Measurements from ENCODE around the gene HJV. TPM values are rescaled to one million over a fixed set of nuclear protein-coding genes. Genes with fewer than 3 reads are reported as not detected.
A peak's percentile ranks its signal among the peaks of the same experiment; 100 is the strongest.

Gene HJV
- total and polyA plus RNA-seq, 2 of the 8 experiments (the other 6 are each of a cell fraction or from before 2014, with no cell fraction given), result 0.32 to 0.70 TPM

DNA sequence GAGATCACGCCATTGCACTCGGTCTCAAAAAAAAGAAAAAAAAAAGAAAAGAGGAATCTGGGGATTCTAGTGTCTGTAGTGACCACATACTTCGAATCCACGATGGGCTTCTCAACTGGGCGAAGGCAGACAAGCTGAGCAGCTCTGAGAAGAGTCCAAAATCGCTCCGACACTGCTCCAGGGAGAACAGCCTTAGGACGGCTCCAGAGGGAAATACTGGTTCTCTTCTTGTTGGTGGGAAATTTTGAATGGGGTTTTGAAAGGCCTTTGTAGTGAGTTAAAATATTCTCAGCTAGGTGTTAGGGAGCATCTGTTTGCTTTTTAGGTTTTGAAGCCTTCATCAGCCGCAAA is 18.3 kb upstream of the HJV start:
- Histone ChIP-seq H3K23ac (ENCODE audit: insufficient read length) (no peak overlapping the region), H3K18ac (ENCODE audit: extremely low read depth, low read length) (no peak overlapping the region), H3K36me3 (ENCODE audit: control insufficient read depth in 2 of 4, insufficient read depth in 4 of 4, low read length in 3 of 4) (no peaks in the 10 kb centered on the region), H3K4me3 (ENCODE audit: extremely low read depth in 1 of 4, insufficient read depth in 2 of 4, low read depth in 3 of 4, low read length in 4 of 4) (peak overlapping the region in 1 of 4 experiments; percentile 86; a peak in 3 of 8 replicates), H3K4me2 (ENCODE audit: insufficient read depth in 1 of 2, low read depth in 2 of 2, low read length in 2 of 2) (peak overlapping the region in 1 of 2 experiments; percentile 75; a peak in 1 of 4 replicates), H4K8ac (ENCODE audit: extremely low read depth, insufficient read depth, low read length) (no peak overlapping the region), H3K79me1 (ENCODE audit: low read depth, low read length) (no peaks in the 10 kb centered on the region), H4K20me1 (replicated peaks in 1 of 2; ENCODE audit: control insufficient read depth in 1 of 2, insufficient read depth in 2 of 2, low read length in 2 of 2) (no peaks in the 10 kb centered on the region), H3K4ac (replicated peaks; ENCODE audit: insufficient read length, low read depth, low read length) (no peak overlapping the region), H3K4me1 (replicated peaks in 1 of 4; ENCODE audit: control insufficient read depth in 3 of 4, insufficient read depth in 4 of 4, low read length in 3 of 4) (peaks cover 0 to 1% (median 0%) of the 10 kb centered on the region in 4 experiments; a peak in 1 of 7 replicates), H2BK5ac (ENCODE audit: low read depth, low read length) (no peak overlapping the region), H2BK120ac (replicated peaks; ENCODE audit: low read depth, low read length) (no peak overlapping the region), H2BK20ac (ENCODE audit: low read length) (no peak overlapping the region), H3K9me3 (ENCODE audit: insufficient read depth in 2 of 2, low read depth in 1 of 2, low read length in 1 of 2) (no peaks in the 10 kb centered on the region), H3K56ac (replicated peaks; ENCODE audit: insufficient read length, low read depth, low read length) (no peak overlapping the region), H3K27me3 (replicated peaks in 1 of 4; ENCODE audit: control insufficient read depth in 3 of 4, extremely low read depth in 1 of 4, insufficient read depth in 3 of 4, low read length in 3 of 4) (no peaks in the 10 kb centered on the region), H3K27ac (ENCODE audit: low read depth, low read length) (no peak overlapping the region), H2AK5ac (ENCODE audit: low read depth, low read length) (no peak overlapping the region), H3K23me2 (ENCODE audit: low read depth, low read length) (peaks cover 5% of the 10 kb centered on the region), H3K14ac (ENCODE audit: insufficient read length) (no peak overlapping the region), H4K91ac (replicated peaks; ENCODE audit: insufficient read length, low read length) (no peak overlapping the region), H4K5ac (ENCODE audit: insufficient read length, low read depth, low read length) (no peak overlapping the region), H3K9ac (replicated peaks in 1 of 4; ENCODE audit: extremely low read depth in 1 of 4, low read depth in 3 of 4, low read length in 3 of 4) (no peak overlapping the region), H2AFZ (ENCODE audit: low read length) (no peak overlapping the region), H2BK15ac (ENCODE audit: low read length) (no peak overlapping the region), H3K79me2 (ENCODE audit: control insufficient read depth in 1 of 2, insufficient read depth in 2 of 2, low read length in 2 of 2) (no peaks in the 10 kb centered on the region), H2BK12ac (ENCODE audit: low read depth, low read length) (no peak overlapping the region)
- POLR2A ChIA-PET (ENCODE audit: partially characterized antibody), result interaction anchor here (1.1 to 11.6 kb wide), 7 partner anchors 9 to 103 kb away, joined by 3 to 284 read pairs (median 4); partner anchors contain the start of genes ANKRD34A, HJV and POLR3GL
- 90% methylated on average over 9 of the region's 9 CpGs; no CpG with 5 or more reads in 1 of the 2 experiments for WGBS, 2 experiments (ENCODE audit: extremely low coverage in 1 of 2, insufficient coverage in 1 of 2, insufficient read length in 1 of 2, insufficient replicate concordance in 2 of 2, low coverage in 1 of 2, low lambda C conversion rate in 2 of 2, missing lambda C conversion rate in 1 of 2)
- TF ChIP-seq GTF2F1 (IDR thresholded peaks at IDR 0.05; ENCODE audit: borderline replicate concordance, low read depth, low read length) (no peak), SUZ12 (IDR thresholded peaks at IDR 0.05; ENCODE audit: low read length) (no peak), SRF (IDR thresholded peaks at IDR 0.05; ENCODE audit: low read depth, low read length) (no peak), POU5F1 (IDR thresholded peaks at IDR 0.05; ENCODE audit: low read depth, low read length) (no peak), BACH1 (IDR thresholded peaks at IDR 0.05; ENCODE audit: low read length) (no peak), MAFK (IDR thresholded peaks at IDR 0.05; ENCODE audit: low read depth, low read length) (no peak), JUN (IDR thresholded peaks at IDR 0.05; ENCODE audit: low read depth, low read length) (no peak), EZH2 (IDR thresholded peaks at IDR 0.05; ENCODE audit: low read depth, low read length, severe bottlenecking) (no peak), SIN3A (conservative IDR thresholded peaks at IDR 0.05 in 1 of 2, IDR thresholded peaks at IDR 0.05 in 1 of 2; ENCODE audit: low read depth in 1 of 2, low read length in 2 of 2) (no peak), SIRT6 (IDR thresholded peaks at IDR 0.05; ENCODE audit: low read length) (no peak), PHF8 (conservative IDR thresholded peaks at IDR 0.05; ENCODE audit: low read depth, low read length) (no peak)
- TF ChIP-seq, protein P1, sequence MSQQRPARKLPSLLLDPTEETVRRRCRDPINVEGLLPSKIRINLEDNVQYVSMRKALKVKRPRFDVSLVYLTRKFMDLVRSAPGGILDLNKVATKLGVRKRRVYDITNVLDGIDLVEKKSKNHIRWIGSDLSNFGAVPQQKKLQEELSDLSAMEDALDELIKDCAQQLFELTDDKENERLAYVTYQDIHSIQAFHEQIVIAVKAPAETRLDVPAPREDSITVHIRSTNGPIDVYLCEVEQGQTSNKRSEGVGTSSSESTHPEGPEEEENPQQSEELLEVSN (IDR thresholded peaks at IDR 0.05), result no peak
- CTCF ChIA-PET (ENCODE audit: partially characterized antibody), result interaction anchor here (1.2 to 9.2 kb wide), 3 partner anchors 9 to 165 kb away, joined by 3 to 55 read pairs (median 9); no protein-coding TSS in a partner anchor
- no peak for DNase-seq (ENCODE audit: low read depth in 1 of 2, low spot score in 2 of 2)
- FAIRE-seq, result no peak
